Measurements from ENCODE around the gene CHCHD10.
A peak's percentile ranks its signal among the peaks of the same experiment; 100 is the strongest.

CHCHD10 gene

DNA sequence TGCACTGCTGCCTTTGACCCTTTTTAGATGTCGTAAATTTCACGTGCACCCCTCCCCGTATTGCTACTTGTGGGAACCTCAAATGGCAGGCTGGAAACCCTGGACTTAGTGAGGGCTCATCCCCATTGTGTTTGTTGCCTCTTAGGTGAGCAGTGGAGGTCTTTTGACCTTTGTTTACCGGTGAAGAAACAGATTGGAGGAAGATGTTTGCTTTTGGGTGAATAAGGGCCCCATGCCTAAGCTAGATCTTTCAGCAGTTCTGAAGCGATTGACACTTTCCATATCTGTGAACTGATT lies 19.8 kb upstream of the CHCHD10 start:
- DNase-seq (ENCODE audit: low read depth) = no peak

DNA sequence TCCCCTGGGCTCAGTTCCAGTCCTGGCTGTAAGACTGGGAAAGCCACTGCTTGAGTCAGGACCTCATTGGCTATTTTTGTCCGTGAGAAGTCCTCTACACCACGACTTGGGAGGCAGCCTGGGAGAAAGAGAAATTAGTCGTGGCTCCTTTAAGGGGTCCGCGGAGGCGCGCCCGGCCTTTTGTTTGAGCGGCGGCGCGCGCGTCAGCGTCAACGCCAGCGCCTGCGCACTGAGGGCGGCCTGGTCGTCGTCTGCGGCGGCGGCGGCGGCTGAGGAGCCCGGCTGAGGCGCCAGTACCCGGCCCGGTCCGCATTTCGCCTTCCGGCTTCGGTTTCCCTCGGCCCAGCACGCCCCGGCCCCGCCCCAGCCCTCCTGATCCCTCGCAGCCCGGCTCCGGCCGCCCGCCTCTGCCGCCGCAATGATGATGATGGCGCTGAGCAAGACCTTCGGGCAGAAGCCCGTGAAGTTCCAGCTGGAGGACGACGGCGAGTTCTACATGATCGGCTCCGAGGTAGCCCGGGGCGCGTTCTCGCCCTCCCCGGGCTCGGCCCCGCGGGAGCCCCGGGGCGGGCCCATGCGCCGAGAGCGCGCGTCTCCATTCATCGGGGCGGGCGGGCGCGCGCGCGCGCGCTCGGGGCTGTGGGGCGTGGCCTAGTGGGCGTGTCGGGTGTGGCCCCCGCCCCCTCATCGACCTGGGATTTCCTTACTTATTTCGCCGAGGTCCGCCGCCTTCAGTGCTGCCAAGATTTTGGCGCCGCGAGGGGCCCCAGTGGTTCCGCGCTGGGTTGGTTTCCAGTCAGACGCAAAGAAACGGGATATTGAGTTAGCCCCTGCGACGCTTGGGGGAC lies 19.2 kb upstream of the CHCHD10 start, which contains the start of gene SMARCB1:
TSS of gene SMARCB1 (plus strand) at position 215 of the 848 bp plus-strand sequence. CDS start at position 419, 204 bp downstream.
- peak; percentile 81 for DNase-seq (ENCODE audit: low read depth)

DNA sequence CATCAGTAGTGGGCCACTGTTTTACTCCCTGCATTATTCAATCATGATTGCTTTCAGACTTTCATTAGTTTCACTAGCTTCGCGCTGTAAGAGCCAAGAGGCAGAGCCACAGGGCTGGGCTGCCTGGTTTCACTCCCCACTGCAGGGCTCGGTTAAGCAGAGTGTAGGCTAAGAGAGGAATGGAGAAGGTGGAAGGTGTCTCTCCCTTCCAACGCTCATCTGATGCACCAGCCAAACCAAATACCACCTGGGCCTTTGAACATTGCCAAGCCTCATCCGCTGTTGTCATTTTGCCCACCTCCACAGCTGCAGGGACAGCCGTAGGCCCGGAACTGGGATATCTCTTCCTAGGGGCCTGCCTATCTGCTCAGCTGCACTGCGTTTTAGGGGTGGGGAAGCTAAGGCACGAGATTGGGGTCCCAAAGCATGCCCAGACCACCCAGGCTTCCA lies 18.5 kb upstream of the CHCHD10 start:
- no peak for DNase-seq (ENCODE audit: low read depth)

DNA sequence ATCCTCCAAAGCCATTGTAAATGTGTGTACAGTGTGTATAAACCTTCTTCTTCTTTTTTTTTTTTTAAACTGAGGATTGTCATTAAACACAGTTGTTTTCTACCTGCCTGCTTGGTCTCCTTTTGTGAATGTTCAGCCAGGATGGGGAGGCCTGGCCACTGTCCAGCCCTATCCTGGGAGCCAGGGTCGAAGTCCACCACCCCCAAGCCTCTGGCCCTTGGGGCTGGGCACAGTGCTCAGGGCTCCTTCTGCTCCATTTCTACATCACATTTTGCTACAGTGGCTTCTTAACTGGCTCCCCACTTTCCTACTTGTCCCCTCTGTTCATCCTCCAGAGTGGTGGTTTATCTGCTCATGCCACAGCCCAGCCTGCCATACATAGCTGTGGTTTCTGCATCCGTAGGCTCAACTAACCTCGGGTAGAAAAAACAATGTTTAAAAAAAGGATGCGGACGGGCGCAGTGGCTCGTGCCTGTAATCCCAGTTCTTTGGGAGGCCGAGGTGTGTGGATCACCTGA lies 16.5 kb upstream of the CHCHD10 start:
- DNase-seq (ENCODE audit: low read depth) = no peak

DNA sequence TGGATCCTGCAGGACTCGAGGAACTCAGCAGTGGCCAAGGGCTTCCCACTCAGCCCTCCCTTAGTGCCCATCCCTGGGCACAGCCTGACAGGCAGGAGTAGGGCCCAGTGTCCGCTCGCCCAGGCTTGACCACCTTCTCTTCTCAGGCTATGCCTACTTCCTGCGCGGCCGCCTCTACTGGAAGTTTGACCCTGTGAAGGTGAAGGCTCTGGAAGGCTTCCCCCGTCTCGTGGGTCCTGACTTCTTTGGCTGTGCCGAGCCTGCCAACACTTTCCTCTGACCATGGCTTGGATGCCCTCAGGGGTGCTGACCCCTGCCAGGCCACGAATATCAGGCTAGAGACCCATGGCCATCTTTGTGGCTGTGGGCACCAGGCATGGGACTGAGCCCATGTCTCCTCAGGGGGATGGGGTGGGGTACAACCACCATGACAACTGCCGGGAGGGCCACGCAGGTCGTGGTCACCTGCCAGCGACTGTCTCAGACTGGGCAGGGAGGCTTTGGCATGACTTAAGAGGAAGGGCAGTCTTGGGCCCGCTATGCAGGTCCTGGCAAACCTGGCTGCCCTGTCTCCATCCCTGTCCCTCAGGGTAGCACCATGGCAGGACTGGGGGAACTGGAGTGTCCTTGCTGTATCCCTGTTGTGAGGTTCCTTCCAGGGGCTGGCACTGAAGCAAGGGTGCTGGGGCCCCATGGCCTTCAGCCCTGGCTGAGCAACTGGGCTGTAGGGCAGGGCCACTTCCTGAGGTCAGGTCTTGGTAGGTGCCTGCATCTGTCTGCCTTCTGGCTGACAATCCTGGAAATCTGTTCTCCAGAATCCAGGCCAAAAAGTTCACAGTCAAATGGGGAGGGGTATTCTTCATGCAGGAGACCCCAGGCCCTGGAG lies 15.7 kb upstream of the CHCHD10 start:
- no peak for DNase-seq (ENCODE audit: low read depth)

DNA sequence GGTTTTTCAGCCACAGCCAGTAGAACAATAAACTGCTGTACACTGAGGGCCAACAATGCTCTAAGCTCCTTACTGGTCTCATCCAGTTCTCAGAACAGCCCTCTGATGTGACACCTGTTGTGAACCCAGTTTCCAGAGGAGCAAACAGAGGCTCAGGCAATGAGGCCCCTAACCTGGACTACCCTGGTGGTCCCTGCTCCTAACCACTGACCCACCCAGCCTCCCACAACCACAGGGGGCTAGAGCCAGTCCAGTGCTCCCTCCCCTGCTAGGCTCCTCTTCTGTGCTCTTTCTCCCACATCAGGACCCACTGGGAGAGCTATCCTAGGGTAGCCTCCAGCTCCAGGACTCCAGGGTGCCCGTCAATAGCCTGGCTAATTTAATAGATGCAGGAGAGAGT lies 14.9 kb upstream of the CHCHD10 start:
- DNase-seq (ENCODE audit: low read depth) = no peak

DNA sequence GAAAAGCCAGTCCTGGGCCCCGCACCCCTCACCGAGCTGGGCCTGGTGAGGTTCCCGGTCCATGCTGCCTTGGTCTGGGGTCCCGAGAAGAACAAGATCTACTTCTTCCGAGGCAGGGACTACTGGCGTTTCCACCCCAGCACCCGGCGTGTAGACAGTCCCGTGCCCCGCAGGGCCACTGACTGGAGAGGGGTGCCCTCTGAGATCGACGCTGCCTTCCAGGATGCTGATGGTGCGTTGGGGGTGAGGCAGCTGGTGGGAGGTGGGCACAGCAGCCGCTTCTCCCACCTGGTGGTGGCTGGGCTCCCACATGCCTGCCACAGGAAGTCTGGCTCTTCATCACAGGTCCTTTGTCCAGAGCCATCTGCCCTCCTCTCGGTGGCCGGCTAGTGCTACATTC lies 14.5 kb upstream of the CHCHD10 start:
- DNase-seq (ENCODE audit: low read depth) = no peak

DNA sequence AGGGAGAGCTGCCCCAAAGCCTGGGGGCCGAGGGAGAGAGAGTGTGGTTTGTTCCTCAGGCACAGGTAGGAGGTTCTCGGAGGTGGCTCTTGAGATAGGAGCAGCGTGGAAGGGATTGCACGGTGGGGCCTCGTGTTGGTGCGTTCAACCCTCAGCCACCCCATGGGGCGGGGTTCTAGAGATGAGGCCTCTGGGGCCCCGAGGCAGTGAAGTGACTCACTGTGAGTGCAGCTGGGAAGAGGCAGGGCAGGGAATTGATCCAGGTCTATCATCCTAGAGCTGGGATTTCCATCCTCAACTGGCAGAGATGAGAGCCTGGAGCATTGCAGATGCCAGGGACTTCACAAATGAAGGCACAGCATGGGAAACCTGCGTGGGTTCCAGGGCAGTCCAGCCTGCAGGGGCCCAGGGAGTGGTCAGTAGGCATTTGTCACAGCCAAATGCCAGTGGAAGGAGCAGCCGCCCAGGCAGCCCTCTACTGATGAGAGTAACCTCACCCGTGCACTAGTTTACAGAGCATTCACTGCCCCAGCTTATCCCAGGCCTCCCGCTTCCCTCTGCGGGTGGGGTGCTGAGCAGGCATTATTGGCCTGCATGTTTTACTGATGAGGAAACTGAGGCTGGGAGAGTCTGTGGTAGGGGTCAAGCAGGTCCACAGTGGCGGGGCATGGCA lies 13.9 kb upstream of the CHCHD10 start:
- DNase-seq (ENCODE audit: low read depth) = no peak

DNA sequence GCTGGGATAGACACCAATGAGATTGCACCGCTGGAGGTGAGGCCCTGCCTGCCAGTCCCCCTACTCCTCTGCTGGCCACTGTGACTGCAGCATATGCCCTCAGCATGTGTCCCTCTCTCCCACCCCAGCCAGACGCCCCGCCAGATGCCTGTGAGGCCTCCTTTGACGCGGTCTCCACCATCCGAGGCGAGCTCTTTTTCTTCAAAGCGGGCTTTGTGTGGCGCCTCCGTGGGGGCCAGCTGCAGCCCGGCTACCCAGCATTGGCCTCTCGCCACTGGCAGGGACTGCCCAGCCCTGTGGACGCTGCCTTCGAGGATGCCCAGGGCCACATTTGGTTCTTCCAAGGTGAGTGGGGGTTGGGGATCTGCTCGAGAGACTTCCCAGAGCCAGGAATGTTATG lies 13.3 kb upstream of the CHCHD10 start:
- no peak for DNase-seq (ENCODE audit: low read depth)

DNA sequence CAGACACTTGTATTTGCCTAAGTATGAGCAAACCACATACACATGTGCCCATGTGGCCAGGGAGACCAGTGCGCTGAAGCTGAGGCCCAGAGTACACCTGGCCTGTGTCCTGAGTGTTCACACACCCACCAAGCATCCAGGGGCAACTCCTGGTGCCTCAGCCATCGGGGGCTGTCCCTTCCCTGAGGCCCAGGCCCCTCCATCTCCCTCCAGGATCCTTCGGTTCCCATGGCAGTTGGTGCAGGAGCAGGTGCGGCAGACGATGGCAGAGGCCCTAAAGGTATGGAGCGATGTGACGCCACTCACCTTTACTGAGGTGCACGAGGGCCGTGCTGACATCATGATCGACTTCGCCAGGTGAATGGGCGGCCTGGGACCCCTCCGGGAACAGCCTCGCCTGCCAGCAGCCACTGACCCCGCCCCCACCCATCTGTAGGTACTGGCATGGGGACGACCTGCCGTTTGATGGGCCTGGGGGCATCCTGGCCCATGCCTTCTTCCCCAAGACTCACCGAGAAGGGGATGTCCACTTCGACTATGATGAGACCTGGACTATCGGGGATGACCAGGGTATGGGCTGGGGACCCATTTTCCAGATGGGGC lies 12.5 kb upstream of the CHCHD10 start:
- DNase-seq (ENCODE audit: low read depth) = no peak

DNA sequence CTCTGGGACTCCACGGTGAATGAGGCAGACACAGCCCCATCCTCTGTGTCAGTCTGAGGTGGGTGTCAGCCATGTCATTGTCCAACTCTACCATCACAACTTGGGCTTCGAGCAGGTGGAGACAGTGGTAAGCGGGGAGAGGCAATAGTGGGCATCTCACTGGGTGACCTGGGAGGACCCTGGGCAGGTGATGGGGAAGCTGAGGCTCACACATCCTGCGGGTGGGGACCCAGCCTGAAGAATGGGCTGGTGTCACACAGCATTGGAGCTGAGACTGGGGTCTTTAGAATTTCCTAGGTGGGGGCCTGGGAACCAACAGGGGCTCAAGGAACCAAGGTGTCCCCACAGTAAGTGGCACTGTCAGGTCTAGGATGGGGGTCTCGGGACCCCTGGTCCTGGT lies 12.0 kb upstream of the CHCHD10 start:
- no peak for DNase-seq (ENCODE audit: low read depth)

DNA sequence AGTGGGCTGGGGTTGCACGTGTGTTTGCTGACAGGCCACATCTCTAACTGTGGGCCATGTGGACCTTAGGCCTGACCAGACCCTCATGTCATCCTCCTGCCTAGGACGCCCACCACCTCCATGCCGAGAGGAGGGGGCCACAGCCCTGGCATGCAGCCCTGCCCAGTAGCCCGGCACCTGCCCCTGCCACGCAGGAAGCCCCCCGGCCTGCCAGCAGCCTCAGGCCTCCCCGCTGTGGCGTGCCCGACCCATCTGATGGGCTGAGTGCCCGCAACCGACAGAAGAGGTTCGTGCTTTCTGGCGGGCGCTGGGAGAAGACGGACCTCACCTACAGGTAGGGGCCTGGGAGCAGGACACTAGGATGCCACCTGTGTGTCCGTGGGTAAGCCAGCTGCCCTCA lies 11.3 kb upstream of the CHCHD10 start:
- no peak for DNase-seq (ENCODE audit: low read depth)

DNA sequence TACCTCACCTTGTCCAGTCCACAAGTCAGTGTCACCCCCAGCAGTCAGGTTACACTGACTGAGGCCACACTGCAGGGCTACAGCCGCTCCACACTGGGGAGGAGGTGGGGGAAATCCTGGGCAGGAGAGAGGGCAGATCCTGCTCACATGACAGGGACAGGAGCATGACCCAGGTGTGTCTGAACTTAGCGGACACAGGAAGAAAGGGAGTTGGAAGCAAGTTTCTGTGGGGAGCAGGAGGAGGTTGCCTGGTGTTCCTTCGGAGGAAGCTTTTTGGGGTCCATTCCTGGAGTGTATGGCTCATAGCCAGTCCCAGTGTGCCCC lies 10.8 kb upstream of the CHCHD10 start:
- DNase-seq (ENCODE audit: low read depth) = no peak

DNA sequence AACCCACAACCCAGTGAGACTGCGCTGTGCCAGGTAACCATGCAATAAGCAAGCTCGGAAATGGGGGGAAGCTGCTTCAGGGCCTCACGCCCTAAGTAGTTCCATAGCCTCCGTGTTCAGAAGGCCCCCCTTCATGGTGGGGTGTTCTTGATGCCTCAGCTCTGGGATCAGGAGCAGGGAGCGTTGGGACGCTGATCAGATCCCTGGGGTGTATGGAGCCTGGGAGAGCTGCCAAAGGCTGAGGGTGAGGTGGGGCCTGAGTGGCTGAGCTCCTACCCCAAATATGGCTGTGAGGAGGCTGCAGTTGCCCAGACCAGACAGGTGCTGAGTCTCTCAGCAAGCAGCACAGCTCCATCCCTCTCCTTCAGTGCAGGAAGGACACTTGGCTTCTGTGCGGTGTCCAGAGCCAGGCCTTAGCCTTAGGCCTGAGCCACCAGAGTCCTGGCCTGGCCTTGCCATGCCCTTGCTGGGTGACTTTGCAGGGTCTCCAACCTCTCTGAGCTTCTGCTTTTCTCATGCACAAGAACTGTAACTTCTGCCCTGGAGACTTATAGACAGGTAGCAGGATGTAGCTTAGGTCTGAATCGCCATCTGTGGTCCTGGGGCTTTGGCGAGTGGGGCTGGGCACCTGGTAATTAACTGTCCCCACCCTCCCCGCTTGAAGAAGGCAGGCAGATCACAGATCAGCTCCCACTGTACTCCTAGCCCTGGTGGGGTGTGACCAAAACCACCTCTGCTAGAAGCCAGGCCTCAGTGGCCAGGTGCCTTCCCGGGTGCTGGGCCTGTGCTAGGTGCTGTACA lies 10.2 kb upstream of the CHCHD10 start:
- no peak for DNase-seq (ENCODE audit: low read depth)

DNA sequence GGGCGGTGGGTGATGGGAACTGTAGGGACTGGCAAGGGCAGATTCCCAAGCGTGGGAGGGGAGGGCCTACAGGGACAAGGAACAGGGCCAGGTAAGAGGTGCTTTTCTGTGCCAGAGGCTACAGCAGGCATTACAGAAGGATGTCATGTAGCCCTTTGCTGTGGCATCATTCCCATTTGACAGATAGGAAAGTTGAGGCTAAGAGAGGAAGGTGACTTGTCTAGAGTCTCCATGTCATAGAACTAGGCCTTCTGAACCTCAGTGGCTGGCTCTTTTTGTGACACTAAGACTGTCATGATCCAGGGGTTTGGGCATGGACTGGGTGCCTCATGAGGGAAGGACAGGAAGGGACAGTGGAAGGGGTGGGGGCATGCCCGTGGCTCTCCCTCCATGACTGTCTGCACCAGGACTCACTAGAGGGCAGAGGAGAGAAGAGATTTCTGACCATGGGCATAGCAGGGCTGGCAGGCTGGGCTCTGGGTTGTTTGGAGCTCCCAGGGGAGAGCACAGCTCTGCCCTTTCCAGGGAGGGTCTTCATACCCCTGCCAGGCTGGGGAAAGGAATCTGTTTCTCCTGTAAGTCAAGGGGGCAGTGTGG lies 8.1 kb upstream of the CHCHD10 start:
- no peak for DNase-seq (ENCODE audit: low read depth)

DNA sequence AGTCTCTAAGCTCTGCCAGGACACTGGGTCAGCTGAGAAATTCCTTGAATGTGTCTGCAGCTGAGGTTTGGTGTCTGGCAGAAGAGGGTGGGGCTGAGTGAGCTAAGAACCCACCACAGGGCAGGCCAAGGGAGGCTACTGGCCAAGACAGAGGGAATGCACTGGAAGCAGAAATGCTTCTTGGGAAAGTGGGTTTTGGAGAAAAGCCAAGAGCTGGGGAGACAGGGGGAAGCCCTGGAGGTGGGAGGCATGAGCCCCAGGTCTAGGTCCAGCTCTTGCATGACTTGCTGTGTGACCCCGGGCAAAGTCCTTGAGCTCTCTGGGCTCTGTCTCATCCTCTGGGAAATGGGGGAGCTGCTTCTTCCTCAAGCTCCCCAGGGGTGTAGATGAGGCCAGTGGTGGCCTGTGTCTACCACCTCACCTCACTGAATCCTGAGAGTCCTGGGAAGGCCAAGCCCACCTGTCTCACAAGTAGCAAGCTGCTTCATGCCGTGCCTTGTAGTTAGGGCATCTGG lies 7.2 kb upstream of the CHCHD10 start:
- DNase-seq (ENCODE audit: low read depth) = no peak

DNA sequence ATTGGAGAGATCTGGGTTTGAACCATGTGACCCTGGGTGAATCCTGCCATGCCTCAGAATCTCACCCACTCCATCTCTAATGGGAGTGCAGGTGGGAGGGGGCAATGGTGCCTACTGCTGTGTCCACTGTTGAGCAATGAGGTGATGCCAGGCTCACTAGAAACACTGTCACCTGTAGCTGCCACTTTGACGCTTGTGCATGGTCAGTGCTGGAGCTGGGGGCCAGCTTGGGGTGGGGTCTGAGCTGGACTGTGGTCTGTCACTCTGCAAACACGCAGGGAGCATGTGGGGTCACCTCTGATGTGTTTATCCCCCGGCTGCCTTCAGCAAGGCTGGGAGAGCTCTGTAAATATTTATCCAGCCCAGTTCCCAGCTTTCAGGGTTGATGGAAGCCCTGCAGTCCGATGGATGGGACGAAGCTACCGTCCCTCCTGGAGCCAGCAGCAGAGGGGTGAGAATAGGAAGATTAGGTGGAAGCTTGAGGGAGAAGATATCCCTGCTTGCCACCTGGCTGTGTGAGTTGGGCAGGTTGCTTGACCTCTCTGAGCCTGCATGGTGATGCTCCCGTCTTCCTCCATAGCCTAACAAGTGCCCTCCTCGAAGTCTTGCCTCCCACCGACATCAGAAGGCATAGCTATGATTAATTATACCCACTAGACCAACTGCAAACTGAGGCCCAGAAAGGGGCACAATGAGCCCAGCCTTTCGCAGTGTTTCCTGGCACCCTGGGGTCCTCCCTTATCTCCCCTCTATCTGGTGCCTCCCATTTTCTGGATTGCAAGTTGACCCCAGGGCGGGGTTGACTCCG lies 6.5 kb upstream of the CHCHD10 start:
- DNase-seq (ENCODE audit: low read depth) = no peak

DNA sequence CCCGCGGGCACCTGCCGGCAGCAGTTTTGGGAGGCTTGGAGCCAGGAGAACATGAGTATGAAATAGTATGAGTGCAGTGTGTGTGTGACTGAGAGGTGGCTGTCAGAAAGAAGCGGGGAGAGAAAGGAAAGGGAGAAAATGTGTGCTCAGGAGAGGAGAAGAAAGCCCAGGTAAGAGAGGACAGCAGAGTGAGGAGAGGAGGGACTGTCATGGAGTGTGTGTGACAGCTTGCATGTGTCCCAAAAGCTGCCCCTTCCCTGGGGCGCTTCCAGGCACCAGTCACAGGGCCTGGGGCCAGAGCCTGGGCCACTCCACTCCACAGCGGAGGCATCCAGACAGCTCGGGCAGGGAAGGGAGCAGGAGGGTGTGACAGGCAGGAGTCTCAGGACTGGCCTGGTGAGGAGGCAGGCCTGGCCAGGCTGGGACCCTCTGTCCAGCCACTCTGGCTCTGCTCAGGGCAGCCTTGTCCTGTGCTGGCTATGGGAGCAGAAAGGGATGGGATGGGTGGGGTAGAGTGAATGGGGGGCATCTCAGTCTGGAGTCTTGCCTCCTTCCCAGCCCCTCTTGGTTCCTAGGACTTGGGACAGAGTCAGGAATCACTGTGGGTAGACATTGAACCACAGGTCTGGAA lies 5.8 kb upstream of the CHCHD10 start:
- no peak for DNase-seq (ENCODE audit: low read depth)

Measured in stimulated activated CD8-positive, alpha-beta memory T cell treated with anti-CD3 and anti-CD28 coated beads, Interleukin-7, amount 100 ng/mL, for 24 hours (primary cell).